CD4-positive, alpha-beta T cell treated with Interleukin-12 subunit alpha and Interleukin-12 subunit beta, for 1 hour (primary cell): ENCODE results near the gene TMTC2.

Experiments used
- DNase-seq: peaks from one replicate; pipeline ENCODE4 v3.0.0-alpha.2; 2020

Gene TMTC2

DNA sequence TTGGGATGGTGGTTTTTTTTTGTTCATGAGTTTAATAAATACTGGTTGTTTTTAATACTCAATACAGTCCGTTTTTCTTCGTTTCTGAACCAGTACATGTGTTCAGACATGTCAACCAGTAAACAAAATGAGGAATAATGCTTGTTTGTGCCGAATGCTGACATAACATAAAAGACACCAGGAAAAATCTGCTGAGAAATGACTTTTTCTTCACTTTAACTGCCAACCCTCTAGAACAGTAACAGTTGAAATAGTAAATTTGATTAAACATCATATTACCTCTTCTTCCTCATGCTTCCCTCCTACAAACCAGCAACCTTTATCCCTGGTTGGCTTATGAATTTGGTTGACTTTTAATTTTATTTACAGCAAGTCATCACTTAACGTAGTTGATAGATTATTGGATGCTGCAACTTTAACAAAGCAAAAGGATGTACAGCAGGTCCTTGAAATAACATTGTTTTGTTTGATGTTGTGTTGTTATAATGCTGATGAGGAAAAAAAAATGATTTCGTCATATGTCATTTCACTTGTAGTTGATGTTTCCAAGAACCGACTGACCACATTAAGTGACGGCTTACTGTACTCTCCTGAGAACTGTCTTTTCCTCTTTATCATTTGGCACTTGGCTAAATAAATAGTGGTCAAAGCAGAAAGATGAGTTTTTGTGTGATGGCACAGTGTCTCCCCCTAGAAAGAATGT lies 340.5 kb downstream of the TMTC2 start:
- no peak for DNase-seq

DNA sequence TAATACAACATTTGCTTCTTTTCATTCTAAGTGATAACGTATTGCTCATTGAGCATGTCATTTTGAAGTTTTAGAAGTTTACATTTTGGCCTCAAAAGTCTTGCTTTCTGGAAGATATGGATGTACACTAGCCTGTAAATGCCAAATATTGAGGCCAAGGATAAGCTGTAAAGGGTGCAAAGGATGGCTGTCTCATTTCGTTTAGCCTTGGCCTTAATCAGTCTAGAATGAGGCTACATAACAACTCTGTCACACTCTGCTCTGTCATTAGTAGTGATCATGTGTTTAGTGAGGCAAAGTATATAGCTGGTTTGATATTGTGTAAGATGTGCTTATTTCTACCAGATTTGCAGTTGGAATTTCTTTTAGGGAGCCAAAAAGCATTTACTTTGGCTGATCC lies 344.5 kb downstream of the TMTC2 start:
- DNase-seq = no peak

DNA sequence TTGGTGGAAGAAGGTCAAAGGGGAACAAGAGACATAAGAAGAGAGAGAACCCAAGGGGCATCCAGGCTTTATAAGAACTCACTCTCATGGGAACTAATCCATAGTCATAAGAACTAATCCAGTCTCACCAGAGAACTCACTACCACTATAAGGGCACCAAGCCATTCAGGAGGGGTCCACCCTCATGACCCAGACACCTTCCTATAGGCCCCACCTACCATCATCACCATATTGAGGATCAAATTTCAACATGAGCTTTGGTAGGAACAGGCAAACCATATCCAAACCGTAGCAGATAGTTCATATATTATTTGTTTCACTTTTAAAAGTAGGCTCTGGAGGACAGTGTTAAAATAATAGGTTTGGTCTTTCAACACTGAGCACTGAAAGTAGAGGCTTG lies 350.1 kb downstream of the TMTC2 start:
- no peak for DNase-seq

DNA sequence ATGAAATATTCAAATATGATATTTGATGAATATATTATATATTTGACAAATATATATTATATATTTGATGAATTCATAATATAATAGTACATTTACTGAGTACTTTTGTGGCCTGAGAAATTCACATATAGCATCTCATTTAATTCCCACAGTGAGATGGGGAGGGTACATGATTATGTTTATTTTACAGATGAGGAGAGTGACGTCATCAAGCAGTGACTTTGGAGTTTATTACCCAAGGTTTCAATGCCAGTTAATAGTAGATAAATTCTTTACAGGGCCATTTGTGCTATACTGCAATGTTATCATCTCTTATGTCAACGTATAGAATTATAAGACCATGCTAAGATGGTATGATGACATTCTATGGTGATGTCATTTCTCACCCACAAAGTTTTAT lies 352.7 kb downstream of the TMTC2 start:
- DNase-seq = no peak

DNA sequence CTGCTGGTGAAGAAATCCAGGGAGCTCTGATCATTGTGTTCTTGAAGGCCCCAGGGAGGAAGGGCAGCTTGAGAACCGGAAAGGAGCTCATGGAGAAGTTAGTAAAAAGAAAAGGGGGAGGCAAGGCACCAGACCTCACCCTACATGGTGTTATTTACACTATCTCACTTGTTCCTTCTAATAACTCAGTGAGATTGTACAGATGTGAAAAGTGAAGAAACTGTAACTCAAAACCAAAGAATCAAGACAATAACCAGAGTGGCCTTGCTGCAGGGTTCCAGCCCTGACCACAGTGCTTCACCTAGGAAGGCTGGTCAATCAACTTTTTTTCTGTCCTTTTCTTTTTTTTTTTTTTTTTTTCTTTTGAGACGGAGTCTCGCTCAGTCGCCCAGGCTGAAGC lies 353.6 kb downstream of the TMTC2 start:
- no peak for DNase-seq

DNA sequence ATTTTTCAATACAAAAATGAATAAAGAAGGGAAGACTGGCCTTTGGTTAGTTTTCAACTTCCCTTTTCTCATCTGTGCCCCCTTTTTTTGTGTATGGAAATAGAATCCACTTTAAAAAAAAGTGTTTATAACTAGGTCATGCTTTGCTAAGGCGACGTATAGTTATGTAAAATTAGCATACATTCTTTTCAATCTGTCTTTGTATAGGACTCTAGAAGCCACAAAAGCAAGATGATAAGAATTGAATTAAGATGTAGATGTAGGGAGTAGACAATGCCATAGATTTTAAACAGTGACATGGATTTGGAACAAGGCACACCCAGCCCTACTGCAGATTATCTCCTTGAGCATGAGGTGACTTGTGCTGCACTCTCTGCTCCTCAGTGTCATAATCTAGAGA lies 354.3 kb downstream of the TMTC2 start:
- DNase-seq = no peak

DNA sequence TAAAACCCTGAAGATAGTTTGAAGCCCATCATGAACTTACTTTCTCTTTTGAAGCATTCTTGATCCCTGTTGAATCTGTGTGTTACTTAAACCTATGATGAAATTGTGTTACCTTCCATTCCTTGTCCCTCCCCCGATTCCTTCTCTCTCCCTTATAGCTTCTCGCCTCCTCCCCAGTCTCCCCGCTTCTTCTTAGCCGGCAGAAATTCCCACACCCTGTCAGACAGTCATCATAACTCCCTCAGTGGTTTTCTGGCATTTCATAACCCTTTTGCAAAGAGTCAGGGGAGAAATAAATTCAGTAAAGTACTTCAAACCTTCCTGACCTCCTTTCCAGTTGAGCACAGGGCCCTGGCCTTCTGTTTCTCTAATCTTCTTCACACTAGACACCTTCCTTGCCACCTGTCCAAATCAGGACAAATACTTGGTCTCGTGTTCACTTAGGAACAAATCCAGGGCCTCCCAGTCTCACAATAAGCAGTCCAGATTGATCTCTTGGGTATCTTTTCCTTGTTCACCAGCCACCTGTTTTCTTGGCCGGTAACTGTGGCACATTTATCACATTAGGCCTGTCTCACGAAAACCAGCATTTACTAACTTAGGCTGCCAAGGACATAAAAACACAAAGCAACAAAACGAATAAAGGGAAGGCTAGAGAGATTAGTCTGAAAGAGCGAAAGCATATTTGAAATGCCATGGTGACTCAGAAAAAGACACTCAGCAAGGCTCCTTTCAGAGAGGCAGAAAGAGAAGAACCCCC lies 355.9 kb downstream of the TMTC2 start:
- no peak for DNase-seq

DNA sequence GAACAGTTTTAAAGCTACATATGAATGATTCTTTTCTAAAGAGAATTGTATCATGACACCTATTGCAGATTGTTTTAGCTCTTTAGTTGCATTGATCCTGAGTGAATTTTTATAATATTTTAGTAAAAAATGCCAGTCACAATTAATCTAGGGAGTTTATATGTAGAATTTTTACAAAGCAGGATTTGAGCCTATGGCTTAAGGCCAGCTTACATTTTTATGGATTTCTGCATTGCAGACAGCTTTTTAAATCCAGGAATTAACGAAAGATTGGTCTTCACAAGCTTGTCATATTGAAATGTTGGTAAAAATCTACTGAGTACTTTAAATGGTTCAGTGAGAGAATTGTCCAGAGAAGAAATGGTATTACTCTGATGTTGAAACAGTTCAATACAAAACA lies 358.0 kb downstream of the TMTC2 start:
- no peak for DNase-seq

DNA sequence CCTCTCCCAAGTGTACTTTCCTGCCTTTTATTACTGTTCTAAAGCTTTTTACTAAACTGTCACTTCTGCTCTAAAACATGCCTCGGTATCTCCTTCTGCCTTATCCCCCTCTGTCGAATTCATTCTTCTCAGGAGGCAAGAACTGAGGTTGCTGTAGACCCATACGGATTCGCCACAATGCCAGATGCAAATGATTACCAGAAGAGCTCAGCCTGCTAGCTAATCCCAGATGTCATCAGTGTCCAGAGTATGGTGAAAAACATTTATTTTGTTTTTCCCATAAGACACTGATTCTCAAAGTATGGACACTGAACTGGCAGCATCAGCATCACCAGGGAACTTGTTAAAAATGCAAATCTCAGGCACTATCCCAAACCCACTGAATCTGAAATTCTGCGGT lies 359.3 kb downstream of the TMTC2 start:
- DNase-seq = no peak

DNA sequence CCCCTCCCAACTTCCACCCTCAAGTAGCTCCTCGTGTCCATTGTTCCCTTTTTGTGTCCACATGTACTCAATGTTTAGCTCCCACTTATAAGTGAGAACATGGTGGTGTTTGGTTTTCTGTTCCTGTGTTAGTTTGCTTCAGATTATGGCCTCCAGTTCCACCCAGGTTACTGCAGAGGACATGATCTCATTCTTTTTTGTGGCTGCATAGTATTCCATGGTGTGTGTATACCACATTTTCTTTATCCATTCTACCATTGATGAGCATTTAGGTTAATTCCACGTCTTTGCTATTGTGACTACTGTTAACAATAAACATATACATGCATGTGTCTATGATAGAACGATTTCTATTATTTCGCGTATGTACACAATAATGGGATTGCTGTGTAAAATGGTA lies 362.6 kb downstream of the TMTC2 start:
- no peak for DNase-seq

DNA sequence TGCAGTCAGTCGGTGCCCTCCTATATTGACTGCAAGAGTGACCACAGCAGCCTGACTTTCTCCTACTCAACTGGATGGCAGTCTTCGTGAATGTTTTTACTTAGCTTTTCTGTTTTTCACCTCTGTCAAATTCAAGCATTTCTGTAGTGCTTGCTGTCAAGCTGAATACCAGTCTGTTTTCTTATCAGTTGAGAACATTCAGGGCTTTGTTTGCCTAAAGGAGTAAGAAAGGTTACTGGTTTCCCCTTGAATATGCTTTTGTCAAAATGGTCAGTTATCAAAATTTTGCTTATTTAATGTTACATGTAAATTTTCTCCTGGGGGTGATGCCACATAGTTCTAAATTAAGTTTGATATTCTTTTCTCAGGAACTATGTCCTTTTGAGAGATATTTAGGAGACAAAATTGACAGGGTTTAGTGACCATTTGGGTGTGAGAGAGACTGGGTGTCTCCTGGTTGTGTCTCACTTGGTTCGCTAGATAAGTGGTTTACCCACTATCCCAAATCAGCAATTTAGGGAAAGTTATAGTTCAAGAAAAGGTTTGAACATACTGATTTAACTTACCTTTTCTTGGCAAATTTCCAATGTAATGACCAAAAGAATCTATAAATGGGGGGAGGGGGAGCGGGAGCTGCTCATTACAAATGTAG lies 366.3 kb downstream of the TMTC2 start:
- DNase-seq = no peak

DNA sequence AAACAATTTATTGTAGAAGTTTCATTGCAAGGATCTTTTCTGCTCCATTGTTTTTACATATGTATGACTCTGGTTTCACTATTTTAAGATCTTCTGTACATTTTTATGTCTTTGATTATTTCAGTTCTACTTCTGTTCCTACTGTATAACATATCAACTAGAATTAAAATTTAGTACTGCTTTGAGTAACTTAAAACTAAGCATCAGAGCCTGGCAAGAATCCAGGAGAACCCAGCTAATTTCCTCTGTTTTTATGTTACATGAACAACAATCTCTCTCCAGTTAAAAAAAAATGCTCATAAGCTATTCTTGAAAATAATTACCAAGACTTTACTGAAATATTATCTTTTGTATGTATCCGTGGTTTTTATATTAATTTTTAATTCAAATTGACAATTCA lies 370.7 kb downstream of the TMTC2 start:
- no peak for DNase-seq

DNA sequence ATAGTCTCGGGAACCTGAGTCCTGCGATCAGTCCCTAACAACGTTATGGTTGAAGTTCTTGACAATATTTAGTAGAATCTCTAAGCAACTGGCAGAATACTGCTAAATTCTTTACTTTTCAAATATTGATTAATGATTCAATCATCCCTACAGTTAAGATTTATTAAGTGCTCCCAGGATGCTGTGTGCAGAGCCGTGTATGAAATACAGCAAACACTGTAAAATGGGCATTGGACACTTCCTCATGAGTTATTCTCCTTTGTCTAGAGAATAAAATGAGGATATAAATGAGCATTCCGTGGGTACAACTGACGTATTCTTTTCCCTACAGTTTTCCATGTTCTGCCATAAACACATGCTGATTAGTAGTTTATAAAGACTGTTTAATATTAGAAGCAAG lies 372.4 kb downstream of the TMTC2 start:
- no peak for DNase-seq

DNA sequence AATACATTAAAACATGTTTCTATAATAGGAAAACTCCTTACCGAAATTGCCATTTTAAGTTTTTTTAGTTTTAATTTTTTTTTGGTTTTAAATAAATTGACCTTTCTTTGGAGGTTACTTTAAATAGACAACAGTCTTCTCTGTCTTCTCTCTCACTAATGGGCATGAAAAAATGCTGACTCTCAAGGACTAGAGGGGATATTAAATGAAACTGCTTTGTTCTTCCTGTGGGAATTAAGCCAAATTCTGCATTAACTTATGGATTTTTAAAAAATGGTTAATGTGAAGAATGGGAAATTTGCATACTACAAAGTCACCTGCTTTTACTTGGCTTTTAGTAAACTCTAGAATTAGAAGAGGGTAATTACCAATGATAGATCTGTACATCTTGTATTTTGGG lies 378.9 kb downstream of the TMTC2 start:
- no peak for DNase-seq

DNA sequence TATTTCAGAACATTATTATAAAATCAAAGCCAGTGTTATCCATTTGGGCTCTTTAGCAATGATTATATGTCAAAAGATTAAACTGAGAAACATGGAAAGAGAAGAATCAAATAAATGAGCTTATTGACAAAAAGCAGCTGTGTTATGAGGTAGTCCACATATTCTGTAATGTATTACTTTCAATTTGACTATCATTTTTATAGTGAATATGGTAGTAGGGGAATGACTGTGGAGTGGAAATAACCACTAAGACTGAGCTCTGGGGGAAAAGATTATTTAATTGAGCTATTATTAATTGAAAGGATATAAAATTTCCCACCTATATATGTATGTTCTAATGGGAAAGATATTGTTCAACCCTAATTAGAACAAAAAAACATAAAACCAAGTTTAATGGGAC lies 381.3 kb downstream of the TMTC2 start:
- no peak for DNase-seq

DNA sequence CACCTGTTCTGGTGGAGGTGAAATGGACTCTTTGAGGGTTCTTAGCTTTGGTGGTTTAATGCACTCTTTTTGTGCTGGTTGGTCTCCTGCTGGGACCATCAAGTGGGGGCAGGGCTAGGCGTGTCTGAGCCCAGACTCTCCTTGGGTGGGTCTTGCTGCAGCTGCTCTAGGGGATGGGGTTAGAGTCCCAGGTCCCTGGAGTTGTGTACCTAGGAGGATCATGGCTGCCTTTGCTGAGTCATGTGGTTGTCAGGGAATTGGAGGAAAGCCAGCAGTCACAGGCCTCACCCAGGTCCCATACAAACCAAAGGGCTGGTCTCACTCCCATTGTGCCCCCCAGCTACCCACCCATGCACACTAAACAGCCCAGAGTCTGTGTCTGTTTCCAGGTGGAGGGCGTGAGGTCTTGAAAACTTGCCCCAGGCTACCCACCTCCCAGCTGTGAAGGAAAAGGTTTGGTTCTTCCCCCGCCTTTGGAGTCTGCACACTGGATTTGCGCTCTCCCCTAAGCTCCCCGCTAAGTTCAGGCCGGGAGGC lies 387.7 kb downstream of the TMTC2 start:
- DNase-seq = no peak

DNA sequence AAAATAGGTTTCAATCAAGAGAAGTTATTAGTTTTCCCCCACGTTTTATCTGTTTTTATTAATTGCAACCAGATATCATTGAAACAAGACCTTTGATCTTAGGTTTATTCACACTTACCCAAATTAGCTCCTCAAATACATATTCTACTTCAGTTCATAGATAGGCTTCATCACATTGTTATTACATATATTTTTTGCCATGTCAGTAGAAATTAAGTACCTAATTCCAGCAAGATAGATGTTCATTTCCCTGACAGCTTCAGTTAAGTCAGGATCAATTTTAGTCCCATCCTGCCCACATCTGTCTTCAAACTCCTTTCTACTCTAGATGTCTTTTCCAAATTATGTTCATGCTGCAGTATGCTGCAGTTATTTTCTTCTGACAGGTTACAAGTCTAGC lies 388.8 kb downstream of the TMTC2 start:
- no peak for DNase-seq

DNA sequence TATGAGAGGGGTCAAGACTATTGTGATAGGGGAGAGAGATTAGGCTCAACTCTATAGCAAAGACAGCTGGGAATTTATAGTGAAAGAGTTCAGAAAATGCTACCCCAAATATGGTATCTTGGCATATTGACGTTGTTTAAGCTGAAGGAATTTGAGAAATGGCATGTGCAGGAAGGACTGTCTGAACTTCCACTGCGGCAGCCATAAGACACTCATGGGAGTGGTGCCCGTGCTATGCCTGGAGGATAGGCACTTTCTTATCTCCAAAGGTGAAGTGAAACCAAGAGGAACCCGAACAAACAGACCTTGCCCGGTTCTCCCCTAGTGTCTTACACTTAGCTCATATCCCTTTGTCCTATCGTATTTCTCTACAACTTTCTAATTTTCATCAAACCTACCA lies 390.3 kb downstream of the TMTC2 start:
- DNase-seq = no peak

DNA sequence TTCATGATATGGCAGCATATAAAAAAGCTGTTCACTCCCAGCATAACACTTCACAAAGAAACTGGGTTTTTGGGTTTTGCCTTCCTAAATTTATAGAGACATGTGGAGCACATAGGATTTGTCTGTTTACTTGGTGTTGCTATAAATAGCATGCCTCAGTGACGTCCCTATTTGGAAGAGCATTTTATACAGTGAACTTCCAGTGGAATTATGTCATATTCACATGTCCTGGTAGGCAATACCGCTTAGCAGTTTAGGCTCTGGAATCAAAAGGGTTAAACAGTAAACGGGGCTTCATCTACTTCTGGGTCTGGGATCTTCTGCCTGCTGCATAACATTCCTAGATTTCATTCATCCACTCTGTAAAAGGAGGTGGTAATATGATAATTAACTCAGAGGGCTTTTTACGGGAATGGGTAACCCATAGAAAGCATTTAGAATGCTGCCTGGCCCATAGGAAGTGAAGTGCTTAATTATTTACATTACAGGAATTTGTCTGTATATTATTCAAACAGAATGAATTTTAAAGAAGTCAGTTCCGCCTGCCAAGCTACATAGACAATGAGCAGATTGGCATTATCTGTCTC lies 396.1 kb downstream of the TMTC2 start:
- no peak for DNase-seq

DNA sequence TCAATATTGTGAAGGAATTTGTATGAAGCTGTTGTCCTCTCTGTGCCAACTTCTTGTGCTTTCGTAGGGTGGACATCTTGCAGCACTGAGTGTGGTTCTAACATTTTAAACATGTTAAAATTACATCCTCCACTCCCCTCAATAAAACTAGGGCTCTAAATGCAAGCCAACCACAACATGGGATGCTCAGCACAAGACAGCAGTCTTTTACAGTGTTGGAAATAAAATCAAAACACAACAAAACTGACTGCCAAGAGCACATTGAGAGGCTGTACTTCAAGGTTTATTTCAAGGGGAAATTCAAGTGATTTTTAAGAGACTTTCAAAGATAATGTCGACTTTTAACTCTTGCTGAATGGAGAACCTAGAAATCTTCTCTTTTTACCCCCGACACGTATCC lies 396.9 kb downstream of the TMTC2 start:
- DNase-seq = no peak

DNA sequence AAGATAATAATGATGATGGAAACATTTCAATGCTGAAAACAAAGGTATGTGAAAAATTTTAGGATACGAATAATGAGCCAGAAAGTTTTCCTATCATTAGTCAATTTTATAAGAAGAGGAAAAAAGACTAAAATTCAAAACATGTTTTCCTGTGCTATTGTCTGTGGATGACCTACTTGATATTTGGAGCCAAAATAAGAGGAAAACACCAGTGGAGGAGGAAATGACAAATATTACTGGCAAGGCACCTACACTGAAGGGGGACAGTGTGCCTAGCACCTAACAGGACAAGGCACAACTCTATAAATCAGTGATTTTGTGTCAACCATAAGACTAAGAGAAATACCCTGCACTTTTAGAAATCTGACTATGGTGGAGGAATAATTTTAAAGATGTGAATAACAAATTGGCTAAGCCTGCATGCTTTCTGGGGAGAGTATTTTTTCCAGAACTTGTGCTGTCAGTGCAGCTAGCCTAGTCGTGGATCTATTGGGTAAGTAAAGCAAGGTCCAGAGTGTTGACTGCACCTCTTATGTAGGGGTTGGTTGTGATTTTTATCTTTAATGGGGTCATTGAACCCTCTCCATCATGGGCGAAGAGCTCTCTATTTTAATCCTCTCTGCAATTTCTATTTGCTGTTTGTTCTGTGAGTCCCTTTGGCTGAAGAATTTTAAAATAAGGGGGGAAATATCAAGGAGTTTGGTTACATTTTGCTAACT lies 398.0 kb downstream of the TMTC2 start:
- DNase-seq = no peak

DNA sequence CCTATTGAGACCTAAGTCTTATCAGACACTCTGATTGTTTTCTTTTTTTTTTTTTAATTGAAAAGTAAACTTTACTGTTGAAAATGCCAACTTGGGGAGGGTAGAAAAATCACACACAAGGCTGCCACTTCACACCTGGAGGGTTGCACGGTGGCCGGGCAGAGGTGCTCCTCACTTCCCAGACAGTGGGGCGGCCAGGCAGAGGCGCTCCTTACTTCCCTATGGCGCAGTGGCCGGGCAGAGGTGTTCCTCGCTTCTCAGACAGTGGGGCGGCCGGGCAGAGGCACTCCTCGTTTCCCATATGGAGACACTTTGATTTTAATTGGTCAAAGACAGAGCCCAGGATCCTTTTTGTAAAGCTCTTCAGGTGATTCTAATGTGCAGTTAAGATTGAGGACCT lies 399.3 kb downstream of the TMTC2 start:
- no peak for DNase-seq

DNA sequence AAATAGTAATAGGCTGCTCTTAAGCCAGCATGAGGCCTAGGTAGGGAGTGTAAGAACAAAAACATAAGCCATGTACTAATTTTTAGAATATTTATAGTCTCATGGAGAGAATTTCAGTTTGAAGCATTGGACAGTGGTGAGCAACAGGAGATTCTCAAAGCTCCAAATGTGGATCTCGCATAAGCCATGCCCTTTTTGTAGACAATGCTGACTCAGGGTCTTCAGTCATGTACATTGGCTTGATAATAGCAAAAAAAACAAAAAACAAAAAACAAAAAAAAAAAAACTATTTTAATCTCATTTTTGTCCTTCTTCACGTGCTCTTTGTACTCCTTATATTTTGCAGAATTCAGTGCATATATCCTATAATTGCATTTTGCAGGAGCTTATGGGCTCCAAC lies 402.9 kb downstream of the TMTC2 start:
- DNase-seq = no peak
